Measurements from ENCODE around the gene HOTAIR.

GRCh38 chr12:53975479-53976152, 862 bp upstream of the HOTAIR start:
- TF ChIP-seq CTCF (IDR thresholded peaks at IDR 0.05) (no peak), POLR2AphosphoS5 (IDR thresholded peaks at IDR 0.05) (no peak), POLR2A (IDR thresholded peaks at IDR 0.05) (no peak), EP300 (IDR thresholded peaks at IDR 0.05) (no peak)

All from upper lobe of left lung (tissue), 4 donors.